HG03039 (cell line): ENCODE data around the gene CAPN10.

Experiments used
- ATAC-seq: cut with Tn5 transposase; IDR thresholded peaks from one replicate; pipeline ENCODE4 v1.9.1; 2021; ENCODE audit warnings: mild to moderate bottlenecking, moderate library complexity; ENCODE audit not compliant: unreplicated experiment

The CAPN10 gene

GRCh38 chr2:240620859-240621258 is 34.3 kb downstream of the CAPN10 start:
- no peak for ATAC-seq

- no peak for ATAC-seq
Observed at GRCh38 chr2:240622060-240622411, 35.5 kb downstream of the CAPN10 start.

- ATAC-seq: no peak
Observed at GRCh38 chr2:240622531-240623235, 36.1 kb downstream of the CAPN10 start.

GRCh38 chr2:240623531-240624010 is 37.0 kb downstream of the CAPN10 start:
- no peak for ATAC-seq

DNA sequence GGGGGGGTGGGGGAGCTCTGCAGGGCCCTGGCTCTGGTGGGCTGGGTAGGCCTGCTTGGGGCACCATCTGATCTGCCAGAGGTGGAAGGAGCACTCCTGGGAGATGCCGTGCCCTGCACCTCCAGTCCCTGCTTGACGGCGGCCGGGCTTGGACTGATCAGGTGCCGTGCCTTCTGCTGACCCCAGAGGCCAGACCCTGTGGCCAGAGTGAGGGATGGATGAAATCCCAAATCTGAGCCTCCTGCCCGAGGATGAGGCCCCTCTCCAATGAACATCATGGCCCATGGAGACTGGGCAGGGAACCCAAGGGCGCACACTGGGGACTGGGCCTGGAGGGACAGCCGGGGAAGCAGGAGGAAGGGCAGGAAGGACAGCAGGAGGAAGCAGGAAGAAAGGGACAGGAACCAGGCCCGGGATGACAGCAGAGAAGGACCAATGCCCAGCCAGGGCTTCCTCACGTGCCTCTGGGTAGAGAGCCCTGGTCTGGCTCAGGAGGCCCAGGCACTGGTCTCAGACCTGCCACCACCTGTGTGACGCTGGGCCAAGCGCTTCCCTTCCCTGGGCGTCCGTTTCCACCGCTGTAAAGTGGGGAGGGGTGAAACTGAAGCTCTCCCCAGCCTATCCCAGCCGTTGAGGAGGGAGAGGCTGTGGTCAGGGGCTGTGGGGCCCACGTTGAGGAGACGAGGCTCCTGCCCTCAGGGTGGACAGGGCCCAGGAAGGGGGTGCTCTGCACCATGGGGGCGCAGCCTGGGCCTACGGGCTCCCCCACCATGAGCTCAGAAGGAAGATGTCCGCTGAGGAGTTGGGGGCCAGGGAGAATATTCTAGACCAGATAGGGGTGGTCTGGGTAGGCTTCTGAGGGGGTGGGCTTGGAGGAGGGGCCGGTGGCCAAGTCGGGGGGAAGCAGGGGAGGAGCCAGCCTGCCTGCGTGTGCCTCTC is 37.7 kb downstream of the CAPN10 start:
- ATAC-seq: no peak

- ATAC-seq: no peak
Observed at GRCh38 chr2:240624950-240625621, 38.6 kb downstream of the CAPN10 start, which contains the start of gene GPR35. GPR35 (plus strand) TSS chr2:240625480; CDS start chr2:240629953, 4,473 bp downstream.

GRCh38 chr2:240626531-240627300 is 40.2 kb downstream of the CAPN10 start:
- ATAC-seq: no peak

GRCh38 chr2:240627736-240628506 is 41.4 kb downstream of the CAPN10 start:
- no peak for ATAC-seq

DNA sequence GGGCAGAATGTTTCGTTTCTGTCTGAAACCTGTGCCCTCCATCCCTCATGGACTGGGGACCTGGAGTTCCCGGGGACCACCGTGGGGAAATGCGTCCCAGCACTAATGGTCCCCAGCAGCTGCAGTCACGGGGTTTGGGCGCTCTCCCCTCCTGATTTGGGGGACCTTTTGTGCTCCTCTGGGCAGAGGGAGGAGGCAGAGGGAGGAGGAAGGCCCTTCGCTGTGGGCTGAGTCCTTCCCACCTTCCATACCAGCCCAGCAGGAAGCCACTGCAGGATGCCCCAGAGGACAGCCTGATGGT is 41.9 kb downstream of the CAPN10 start:
- no peak for ATAC-seq

- no peak for ATAC-seq
Observed at GRCh38 chr2:240628808-240629618, 42.5 kb downstream of the CAPN10 start.

GRCh38 chr2:240629619-240629967 is 43.1 kb downstream of the CAPN10 start:
- ATAC-seq: no peak

- ATAC-seq: no peak
Observed at GRCh38 chr2:240629968-240630770, 43.6 kb downstream of the CAPN10 start.

- no peak for ATAC-seq
Observed at GRCh38 chr2:240630771-240631547, 44.4 kb downstream of the CAPN10 start.

DNA sequence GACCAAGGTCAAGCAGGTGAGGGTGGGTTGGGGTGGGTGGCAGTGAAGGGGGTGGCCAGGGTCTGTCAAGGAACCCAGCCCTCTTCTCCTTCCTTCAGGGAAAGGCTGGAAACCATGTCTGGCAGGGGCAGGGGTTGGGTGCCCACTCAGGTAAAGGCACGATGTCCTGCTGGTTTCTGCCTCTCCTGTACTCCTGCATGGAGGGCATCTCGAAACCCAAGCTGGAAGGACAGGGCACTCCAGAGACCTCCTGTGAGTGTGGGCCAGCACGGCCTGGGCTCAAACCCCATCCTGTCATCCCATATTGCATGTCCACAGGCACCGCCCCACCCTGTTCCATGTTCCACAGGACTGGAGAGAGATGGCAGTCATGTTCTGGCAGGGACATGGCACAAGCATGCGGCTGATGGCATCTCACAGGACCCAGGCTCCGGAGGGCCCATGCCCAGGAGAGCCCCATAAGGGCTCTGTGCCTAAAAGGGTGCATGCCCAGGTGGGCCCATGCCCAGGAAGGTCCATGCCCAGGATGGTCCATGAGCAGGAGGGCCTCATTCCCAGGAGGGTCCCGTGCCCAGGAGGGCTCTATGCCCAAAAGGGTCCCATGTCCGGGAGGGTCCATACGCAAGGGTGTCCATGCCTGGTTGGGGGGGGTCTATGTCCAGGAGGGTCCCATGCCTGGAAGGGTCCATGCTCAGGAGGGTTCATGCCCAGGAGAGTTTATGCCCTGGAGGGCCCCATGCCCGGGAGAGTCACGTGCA is 45.2 kb downstream of the CAPN10 start:
- no peak for ATAC-seq

- ATAC-seq: no peak
Observed at GRCh38 chr2:240632306-240632721, 45.8 kb downstream of the CAPN10 start.

GRCh38 chr2:240635121-240635997 is 48.8 kb downstream of the CAPN10 start:
- no peak for ATAC-seq
